ES-I3 (cell line): ENCODE measurements around the gene FBXW5.
A peak's percentile ranks its signal among the peaks of the same experiment; 100 is the strongest.

Source experiments
- H3K36me3 ChIP-seq: 2 replicates; pipeline ENCODE4 v1.6.1; 2013; ENCODE audit warnings: mild to moderate bottlenecking, low read length, control low read depth, moderate library complexity; ENCODE audit not compliant: insufficient read depth
- H3K4me1 ChIP-seq: 2 replicates; pipeline ENCODE4 v1.6.1; 2013; ENCODE audit warnings: mild to moderate bottlenecking, control low read depth, low read length; ENCODE audit not compliant: insufficient read depth
- H3K9ac ChIP-seq: 2 replicates; pipeline ENCODE4 v1.6.1; 2013; ENCODE audit warnings: low read depth, mild to moderate bottlenecking, low read length, moderate library complexity
- H3K9me3 ChIP-seq: 2 replicates; pipeline ENCODE4 v1.6.1; 2013; ENCODE audit warnings: mild to moderate bottlenecking, low read length, moderate library complexity; ENCODE audit not compliant: control insufficient read depth, insufficient read depth

Gene FBXW5

DNA sequence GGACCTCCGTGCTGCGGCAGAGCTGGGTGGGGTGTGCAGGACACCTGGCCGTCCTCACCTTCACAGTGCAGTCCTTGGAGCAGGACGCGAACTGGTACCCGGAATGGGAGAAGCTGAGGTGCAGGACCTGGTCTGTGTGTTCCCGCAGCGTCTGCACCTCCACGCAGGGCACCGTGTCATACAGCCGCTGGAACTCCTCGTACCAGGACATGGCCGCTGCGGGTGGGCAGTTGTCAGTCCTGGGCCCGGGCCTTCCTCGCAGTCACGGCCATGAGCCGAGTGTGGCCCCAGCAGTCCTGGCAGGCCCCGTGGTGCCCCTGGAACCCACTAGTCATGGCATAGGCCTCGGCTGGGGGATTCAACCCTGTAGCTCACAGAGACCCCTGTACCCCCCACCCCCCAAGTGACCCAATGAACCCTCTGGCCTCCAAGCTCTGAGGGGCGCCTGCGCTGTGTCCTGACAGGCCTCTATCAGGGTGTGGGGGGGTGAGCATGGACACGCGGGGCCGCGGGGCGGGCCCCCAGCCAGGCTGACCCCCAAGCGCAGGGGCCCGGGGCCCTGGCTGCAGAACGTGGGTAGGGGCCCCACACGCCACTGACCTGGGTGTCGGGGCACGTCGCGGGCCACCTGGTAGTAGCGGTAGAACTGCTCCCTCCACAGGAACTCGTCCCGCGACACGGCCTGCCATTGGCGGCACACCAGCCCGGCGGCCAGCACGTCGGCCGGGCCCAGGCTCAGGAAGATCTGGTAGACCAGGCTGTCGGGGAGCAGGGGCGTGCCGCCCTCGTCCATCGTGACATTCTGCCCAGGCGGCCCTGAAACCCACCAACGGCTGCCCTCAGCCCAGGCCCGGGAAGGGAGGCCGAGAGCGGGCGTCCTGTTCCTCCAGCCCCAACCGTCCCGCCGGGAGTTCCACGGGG, 987 bp downstream of the FBXW5 start:
- no peaks in the 10 kb centered on the region for H3K9me3 ChIP-seq
- peaks cover 5% of the 10 kb centered on the region; the same call in 1 of the 2 replicates for H3K4me1 ChIP-seq
- H3K36me3 ChIP-seq: no peaks in the 10 kb centered on the region; the same call in 1 of the 2 replicates
- peak overlapping the region; percentile 81 for H3K9ac ChIP-seq

DNA sequence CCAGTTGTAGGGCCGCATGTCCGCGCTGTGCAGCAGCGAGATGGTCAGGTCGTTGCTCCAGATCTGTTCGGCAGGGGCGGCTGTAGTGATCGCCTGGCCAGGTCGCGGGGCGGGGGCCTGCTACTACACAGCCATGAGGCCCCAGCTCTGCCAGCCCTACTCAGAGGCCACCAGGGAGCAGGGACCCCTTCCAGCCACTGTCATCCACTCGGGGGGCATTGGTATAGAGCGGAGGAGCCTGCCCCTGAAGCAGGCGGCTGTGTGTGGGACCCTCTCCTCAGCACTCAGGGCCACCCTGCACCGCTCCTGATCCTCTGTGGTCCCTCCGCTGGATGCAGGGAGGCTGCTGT, 1.7 kb downstream of the FBXW5 start:
- Histone ChIP-seq H3K36me3 (no peaks in the 10 kb centered on the region; the same call in 1 of the 2 replicates), H3K4me1 (peaks cover 5% of the 10 kb centered on the region; the same call in 1 of the 2 replicates), H3K9ac (no peak overlapping the region), H3K9me3 (no peaks in the 10 kb centered on the region)

DNA sequence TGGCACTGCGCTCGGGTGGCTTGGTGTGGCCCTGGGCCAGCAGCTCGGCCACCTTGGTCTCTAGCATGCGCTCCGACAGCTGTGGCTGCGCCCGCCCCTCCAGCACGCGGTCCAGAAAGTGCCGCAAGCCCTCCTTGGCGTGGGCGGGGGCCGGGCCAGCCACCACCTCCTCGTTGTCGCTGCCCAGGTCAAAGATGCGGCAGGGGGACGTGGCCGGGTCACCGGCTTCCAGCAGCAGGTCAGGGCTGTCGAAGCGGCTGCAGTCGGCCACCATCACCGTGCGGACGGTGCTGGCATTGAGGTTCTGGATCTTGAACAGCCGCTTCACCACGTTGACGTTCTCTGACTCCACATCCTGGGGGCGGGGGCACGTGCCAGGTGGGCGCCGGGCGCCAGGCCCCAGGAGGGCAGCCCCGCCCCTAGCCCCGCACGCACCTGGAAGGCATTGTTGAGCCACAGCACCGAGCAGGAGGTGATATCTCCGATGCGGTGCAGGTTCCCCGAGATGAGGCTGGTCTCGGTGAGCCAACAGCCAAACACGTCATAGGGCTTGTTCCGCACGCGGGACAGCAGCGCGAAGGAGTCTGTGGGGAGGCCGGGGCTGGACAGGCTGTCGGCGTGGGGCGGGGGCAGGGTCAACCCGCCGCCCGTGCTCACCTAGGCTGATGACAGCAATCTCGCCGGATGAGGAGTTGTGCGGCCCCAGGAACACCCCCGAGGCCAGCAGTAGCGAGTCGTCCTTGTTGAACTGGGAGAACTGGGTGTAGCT, 2.2 kb downstream of the FBXW5 start:
- Histone ChIP-seq H3K4me1 (peaks cover 5% of the 10 kb centered on the region; the same call in 1 of the 2 replicates), H3K9ac (no peak overlapping the region), H3K36me3 (no peaks in the 10 kb centered on the region; the same call in 1 of the 2 replicates), H3K9me3 (no peaks in the 10 kb centered on the region)

DNA sequence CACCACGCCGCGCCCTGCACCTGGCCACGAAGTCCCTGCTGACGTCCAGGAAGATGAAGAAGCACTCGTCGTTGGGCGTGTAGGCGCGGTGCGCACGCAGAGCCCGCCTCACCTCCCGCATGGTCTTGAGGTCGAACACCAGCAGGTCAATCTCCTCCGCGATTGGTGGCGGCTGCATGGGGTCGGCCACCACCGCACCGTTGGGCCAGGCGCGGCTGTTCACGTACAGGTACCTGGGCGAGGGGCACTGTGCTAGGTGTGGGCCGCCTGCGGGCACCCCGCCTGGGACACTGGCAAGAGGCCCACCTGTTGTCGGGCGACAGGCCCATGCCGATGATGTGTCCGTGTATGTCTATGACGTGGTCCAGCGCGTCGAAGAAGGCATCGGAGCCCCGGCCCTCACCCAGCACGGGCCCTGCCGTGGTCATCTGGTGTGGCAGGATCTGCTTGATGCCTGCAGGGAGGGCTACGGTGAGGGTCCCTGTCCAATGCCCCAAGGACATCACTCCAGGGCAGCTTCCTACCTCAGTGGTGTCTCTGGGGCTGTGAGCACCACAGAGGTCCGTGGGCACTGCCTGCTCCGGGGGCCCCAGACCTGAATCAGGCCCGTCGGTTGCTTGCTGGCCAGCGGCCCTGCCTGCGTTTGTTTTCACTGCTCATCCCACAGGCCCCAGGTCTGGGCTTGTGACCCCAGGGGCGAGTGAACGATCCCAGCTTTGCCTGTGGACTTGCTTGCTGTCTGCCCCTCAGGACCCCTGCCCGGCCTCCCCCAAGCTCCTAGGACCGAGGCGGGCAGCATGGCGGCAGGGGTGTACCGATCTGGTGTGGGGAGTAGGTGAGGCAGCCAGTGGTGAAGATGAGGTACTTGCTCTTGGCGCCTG, 3.1 kb downstream of the FBXW5 start:
- Histone ChIP-seq H3K4me1 (peaks cover 5% of the 10 kb centered on the region; the same call in 1 of the 2 replicates), H3K9ac (no peak overlapping the region), H3K36me3 (no peaks in the 10 kb centered on the region; the same call in 1 of the 2 replicates), H3K9me3 (no peaks in the 10 kb centered on the region)

DNA sequence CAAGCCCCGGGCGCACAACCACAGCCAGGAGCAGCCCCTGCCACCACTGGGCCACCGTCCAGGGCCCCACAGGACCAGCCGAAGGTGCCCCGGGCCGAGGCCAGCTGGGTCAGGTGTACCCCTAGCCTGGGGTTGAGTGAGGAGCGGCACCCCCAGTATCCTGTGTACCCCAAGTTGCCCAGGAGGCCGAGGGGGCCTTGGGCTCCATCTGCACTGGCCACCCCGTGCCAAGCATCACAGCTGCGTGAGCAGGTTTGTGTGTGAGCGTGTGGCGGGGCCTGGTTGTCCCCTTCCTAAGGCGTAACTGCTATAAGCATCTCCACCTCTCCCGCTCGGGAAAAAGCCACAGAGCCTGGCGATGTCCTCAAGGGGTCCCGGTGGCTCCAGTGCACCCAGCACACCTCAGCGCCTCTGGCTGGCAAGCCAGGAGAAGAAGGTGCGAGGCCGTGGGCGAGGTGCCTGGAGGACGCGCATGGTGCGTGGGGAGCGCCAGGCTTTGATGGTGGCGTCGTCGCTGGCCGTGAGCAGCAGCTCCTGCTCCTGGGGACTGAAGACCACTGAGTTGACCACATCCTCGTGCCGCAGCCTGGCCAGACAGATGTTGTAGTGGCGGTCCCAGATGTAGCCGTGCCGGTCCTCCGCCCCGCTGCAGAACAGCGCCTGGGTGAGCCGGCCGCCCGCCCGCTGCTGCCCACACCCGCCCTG, 3.9 kb downstream of the FBXW5 start:
- Histone ChIP-seq H3K9me3 (no peaks in the 10 kb centered on the region), H3K36me3 (no peaks in the 10 kb centered on the region; the same call in 1 of the 2 replicates), H3K4me1 (peaks cover 5% of the 10 kb centered on the region; the same call in 1 of the 2 replicates)

DNA sequence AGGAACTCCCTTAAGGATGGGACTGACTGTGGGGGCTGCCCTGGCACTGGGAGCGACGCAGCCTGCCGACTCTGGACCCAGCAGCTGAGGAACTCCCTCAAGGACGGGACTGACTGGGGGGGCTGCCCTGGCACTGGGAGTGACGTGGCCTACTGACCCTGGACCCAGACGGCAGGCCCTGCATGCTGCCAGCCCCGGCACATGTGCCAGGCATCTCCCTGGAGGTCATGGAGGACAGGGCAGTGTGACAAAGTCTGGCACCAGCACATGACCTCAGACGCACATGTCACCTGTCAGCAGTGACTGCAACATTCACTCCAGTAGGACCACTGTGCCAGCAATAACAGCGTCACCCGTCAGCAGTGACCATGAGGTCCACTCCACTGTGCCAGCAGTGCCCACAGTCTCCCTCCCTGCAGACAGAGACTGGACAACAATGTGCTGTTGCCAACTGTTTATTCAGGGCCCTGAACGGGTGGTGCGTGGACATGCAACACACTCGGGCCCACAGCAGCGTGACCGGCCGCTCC, 4.5 kb downstream of the FBXW5 start:
- H3K9me3 ChIP-seq: no peaks in the 10 kb centered on the region
- H3K9ac ChIP-seq: no peak overlapping the region
- peaks cover 4% of the 10 kb centered on the region; the same call in 1 of the 2 replicates for H3K4me1 ChIP-seq
- H3K36me3 ChIP-seq: no peaks in the 10 kb centered on the region; the same call in 1 of the 2 replicates

More for the DNA sequence above, 3.9 kb downstream of the FBXW5 start:
- H3K9ac ChIP-seq: no peak overlapping the region

DNA sequence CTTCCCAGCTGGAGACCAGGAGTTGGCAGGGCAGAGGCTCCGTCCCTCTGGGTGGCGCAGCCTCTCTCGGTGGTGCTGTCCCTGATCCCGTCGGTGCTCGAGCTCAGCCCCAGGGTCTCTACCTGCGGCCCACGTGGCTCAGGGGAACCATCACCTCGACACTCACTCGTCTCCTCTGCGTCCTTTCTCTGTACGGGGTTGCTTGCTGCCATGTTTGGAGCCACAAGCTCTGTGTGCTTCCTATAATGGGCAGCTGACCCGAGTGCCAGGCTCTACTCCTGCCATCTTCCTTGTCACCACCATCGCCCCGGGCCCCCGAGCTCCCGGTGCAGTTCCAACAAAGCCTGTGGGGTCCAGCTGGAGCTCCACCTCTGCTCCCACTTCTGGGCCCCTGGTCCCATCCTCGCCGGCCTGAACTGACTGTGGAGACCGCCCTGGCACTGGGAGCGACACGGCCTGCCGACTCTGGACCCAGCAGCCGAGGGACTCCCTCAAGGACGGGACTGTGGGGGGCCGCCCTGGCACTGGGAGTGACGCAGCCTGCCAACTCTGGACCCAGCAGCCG, 5.0 kb downstream of the FBXW5 start:
- H3K9me3 ChIP-seq: no peaks in the 10 kb centered on the region
- H3K4me1 ChIP-seq: no peaks in the 10 kb centered on the region; the same call in 1 of the 2 replicates
- no peak overlapping the region for H3K9ac ChIP-seq
- H3K36me3 ChIP-seq: no peaks in the 10 kb centered on the region; the same call in 1 of the 2 replicates

DNA sequence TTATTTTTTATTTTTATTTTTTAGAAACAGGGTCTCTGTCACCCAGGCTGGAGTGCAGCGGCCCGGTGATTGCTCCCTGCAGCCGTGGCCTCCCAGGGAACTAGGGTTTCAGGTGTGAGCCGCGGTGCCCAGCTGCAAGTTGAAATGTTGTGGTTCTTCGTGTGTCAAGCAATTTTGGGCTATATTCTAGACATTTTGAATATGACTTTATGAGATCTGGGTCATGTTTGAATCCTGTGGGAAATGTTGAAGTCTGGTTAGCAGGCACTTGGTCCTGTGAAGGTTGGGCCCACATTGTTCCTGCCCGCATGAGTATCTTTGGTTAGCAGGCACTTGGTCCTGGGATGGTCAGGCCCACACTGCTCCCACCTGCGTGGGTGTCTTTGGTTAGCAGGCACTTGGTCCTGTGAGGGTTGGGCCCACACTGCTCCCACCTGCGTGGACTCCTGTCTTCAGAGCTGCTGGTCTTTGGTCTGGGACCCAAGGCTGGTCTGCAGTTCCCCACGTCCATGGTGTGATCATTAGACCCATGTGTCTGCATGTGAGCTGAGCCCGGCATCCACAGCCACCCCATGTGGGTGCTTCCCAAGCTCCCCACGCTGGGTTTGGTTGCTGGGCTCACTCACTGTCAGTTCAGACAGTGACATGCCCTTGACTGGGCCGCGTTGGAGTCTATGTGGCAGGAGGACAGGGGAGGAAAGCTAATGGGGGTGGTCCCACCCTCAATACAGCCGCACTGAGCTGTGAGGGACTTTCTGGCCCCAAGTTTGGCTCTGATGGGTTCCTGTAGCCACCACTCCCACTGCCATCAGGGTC, 7.1 kb downstream of the FBXW5 start:
- Histone ChIP-seq H3K9ac (no peak overlapping the region), H3K36me3 (no peaks in the 10 kb centered on the region; the same call in 1 of the 2 replicates), H3K9me3 (no peaks in the 10 kb centered on the region), H3K4me1 (no peaks in the 10 kb centered on the region; the same call in 1 of the 2 replicates)

DNA sequence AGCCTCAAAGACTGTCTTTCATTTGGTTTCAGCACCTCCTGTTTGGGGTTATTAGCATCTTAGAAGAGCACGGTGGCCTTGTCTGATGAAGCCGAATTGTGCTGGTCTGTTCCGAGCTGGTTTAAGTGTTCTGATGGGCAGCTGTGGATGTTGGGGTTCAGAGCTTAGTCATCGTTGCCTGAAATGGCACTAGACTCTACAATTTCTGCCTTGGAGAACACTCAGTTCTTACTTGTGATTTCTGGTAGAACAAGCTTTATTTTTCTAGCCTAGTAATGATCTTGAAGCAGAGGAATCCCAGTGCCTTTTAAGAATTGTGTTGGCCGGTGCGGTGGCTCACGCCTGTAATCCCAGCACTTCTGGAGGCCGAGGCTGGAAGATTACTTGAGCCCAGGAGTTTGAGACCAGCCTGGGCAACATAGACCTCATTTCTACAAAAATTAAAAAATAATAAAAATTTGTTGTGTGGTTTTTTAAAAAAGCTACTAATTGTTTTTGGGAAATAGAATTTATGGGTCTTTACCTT, 7.8 kb downstream of the FBXW5 start:
- Histone ChIP-seq H3K9ac (no peak overlapping the region), H3K36me3 (no peaks in the 10 kb centered on the region; the same call in 1 of the 2 replicates), H3K4me1 (no peaks in the 10 kb centered on the region; the same call in 1 of the 2 replicates), H3K9me3 (no peaks in the 10 kb centered on the region)

DNA sequence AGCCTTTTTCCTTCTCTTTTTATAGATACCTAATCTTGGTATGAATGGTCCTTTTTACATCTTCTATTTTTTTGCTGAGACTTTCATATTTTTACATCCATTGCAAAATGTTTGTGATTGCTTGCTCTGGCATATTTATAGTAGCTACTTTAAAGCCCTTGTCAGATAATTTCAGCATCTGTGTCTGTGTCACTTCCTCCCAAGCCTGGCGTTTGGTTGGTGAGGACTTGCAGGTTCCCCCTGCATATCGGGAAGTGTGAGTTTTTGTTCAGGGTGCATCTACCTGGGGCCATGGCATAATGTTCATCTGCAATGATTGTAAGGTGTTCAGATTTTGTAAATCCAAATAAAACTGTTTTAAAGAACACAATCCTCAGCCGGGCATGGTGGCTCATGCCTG, 8.9 kb downstream of the FBXW5 start:
- Histone ChIP-seq H3K36me3 (no peaks in the 10 kb centered on the region; the same call in 1 of the 2 replicates), H3K9me3 (no peaks in the 10 kb centered on the region), H3K4me1 (no peaks in the 10 kb centered on the region; the same call in 1 of the 2 replicates), H3K9ac (no peak overlapping the region)

DNA sequence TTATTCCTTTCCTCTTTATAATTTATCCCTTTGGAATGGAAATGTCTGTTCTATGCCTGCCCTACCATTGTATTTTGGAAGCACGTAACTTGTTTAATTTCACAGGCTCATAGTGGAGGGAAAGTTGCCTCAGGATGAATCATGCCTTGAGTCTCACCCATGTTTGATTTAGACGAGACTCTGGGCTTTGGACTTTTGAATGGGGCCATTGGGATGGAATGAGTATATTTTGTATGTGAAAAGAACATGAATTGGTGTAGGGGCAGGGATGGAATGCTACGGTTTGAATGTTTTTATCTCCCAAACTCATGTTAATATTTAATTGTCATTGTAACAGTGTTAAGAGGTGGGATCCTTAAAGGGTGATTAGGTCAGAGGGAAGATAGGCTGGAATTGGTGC, 10.3 kb downstream of the FBXW5 start:
- Histone ChIP-seq H3K36me3 (peaks cover 3% of the 10 kb centered on the region), H3K9ac (no peak overlapping the region), H3K4me1 (no peaks in the 10 kb centered on the region; the same call in 1 of the 2 replicates), H3K9me3 (no peaks in the 10 kb centered on the region)

DNA sequence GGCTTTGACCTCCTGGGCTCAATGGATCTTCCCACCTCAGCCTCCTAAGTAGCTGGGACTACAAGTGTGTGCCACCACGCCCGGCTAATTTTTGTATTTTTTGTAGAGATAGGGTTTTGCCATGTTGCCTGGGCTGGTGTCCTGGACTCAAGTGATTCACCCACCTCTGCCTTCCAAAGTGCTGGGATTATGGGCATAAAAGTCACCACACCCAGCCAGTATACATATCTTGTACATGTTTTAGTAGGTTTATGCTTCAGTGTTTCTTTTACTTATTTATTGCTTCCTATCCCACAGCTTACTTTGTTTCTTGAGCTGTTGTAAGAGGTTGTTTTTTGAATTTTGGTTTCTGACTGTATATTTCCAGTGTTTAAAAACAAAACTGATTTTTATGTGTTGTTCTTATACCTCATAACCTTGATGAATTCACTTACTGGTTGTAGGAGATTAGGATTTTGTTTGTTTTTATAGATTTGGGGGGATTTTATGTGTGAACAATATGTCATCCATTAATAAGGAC, 12.9 kb downstream of the FBXW5 start:
- Histone ChIP-seq H3K9ac (no peak overlapping the region), H3K9me3 (no peaks in the 10 kb centered on the region), H3K36me3 (peaks cover 3% of the 10 kb centered on the region), H3K4me1 (no peaks in the 10 kb centered on the region)
